HepG2 (cell line): ENCODE data around the gene CNNM2. TPM values are rescaled to one million over a fixed set of nuclear protein-coding genes. Genes with fewer than 3 reads are reported as not detected.

Experiments used
- HNRNPK ChIP-seq: fragments of 200-400 bp; formaldehyde crosslinking; IDR thresholded peaks from 2 replicates; pipeline ENCODE4 v1.6.1; 2018; ENCODE audit warnings: low read length, low read depth, moderate library complexity, mild to moderate bottlenecking; ENCODE audit not compliant: poor library complexity, severe bottlenecking
- HNRNPL ChIP-seq: fragments of 200-400 bp; formaldehyde crosslinking; IDR thresholded peaks from 2 replicates; pipeline ENCODE4 v1.6.1; 2017; ENCODE audit warnings: mild to moderate bottlenecking, low read depth, low read length
- NR2F2 ChIP-seq: IDR thresholded peaks from 2 replicates; pipeline ENCODE4 v1.6.1; 2012; ENCODE audit warnings: low read depth, inconsistent platforms, borderline replicate concordance
- NR2F6 ChIP-seq, 2 experiments: IDR thresholded peaks; 2 replicates each; pipeline ENCODE4 v1.6.1; 2016; ENCODE audit warnings: antibody characterized with exemption in 1 of 2, mild to moderate bottlenecking in 1 of 2
- ONECUT2 ChIP-seq: sonication (generic); formaldehyde crosslinking; IDR thresholded peaks from 2 replicates; pipeline ENCODE4 v1.4.0; 2020; ENCODE audit warnings: missing genetic modification reagents
- PHF21A ChIP-seq: sonication (generic); formaldehyde crosslinking; IDR thresholded peaks from 2 replicates; pipeline ENCODE4 v1.5.0; 2020; ENCODE audit warnings: mild to moderate bottlenecking, missing genetic modification reagents
- RFX5 ChIP-seq: IDR thresholded peaks from 2 replicates; pipeline ENCODE4 v1.6.1; 2011; ENCODE audit warnings: low read depth, low read length, improper control_type of control experiment
- SMARCC2 ChIP-seq: fragments of 450-650 bp; IDR thresholded peaks from 2 replicates; pipeline ENCODE4 v1.6.1; 2017; ENCODE audit warnings: antibody characterized with exemption, mild to moderate bottlenecking
- TBX3 ChIP-seq: fragments of 450-650 bp; IDR thresholded peaks from 2 replicates; pipeline ENCODE4 v1.6.1; 2017; ENCODE audit warnings: antibody characterized with exemption, mild to moderate bottlenecking, inconsistent platforms, borderline replicate concordance
- ZNF563 ChIP-seq: sonication (generic); formaldehyde crosslinking; IDR thresholded peaks from 2 replicates; pipeline ENCODE4 v1.8.0; 2022; ENCODE audit warnings: mild to moderate bottlenecking, moderate library complexity, missing genetic modification reagents
- ZNF619 ChIP-seq: sonication (generic); formaldehyde crosslinking; IDR thresholded peaks from 2 replicates; pipeline ENCODE4 v1.4.0; 2020; ENCODE audit warnings: mild to moderate bottlenecking, missing genetic modification reagents
- ZNF709 ChIP-seq: sonication (generic); formaldehyde crosslinking; IDR thresholded peaks from 2 replicates; pipeline ENCODE4 v1.5.0; 2020; ENCODE audit warnings: mild to moderate bottlenecking, missing genetic modification reagents
- ZNF746 ChIP-seq: sonication (generic); formaldehyde crosslinking; IDR thresholded peaks from 2 replicates; pipeline ENCODE4 v1.8.0; 2022; ENCODE audit warnings: mild to moderate bottlenecking, missing genetic modification reagents
- polyA plus RNA-seq, 8 experiments: library from polyadenylated mRNA; depleted of rRNA in 3 of 8; stranded (reverse) in 7 of 8; unstranded in 1 of 8; fragments of >200 nt; fragmentation: Illumina TruSeq in 4 of 8; extraction: Trizol in 4 of 8; gene quantifications; 2 replicates each; pipeline versions ENCODE4 v1.2.1 to v1.2.3, GENCODE V29; 2011 to 2016; ENCODE audit warnings: low read depth in 4 of 8, missing spikeins in 1 of 8, mixed read lengths in 1 of 8; ENCODE audit not compliant: insufficient read depth in 1 of 8
- total RNA-seq, 5 experiments: library from RNA; depleted of rRNA; stranded (reverse); fragments of >200 nt; fragmentation: Illumina TruSeq; extraction: Trizol; gene quantifications; 2 replicates each; pipeline ENCODE4 v1.2.3, GENCODE V29; 2016; ENCODE audit warnings: low read depth in 1 of 5
- TF ChIP-seq, protein P1 (sequence below): sonication (generic); formaldehyde crosslinking; IDR thresholded peaks from 2 replicates; pipeline ENCODE4 v1.4.0; 2020; ENCODE audit warnings: missing genetic modification reagents, mild to moderate bottlenecking, borderline replicate concordance
- TF ChIP-seq, protein P2 (sequence below): IDR thresholded peaks from 2 replicates; pipeline ENCODE4 v1.6.1; 2016; ENCODE audit warnings: low read depth, missing genetic modification reagents, missing compliant biosample characterization
- TF ChIP-seq, protein P3 (sequence below): sonication (generic); formaldehyde crosslinking; IDR thresholded peaks from 2 replicates; pipeline ENCODE4 v1.4.0; 2020; ENCODE audit warnings: missing genetic modification reagents, borderline replicate concordance
- TF ChIP-seq, protein P4 (sequence below): sonication (generic); formaldehyde crosslinking; conservative IDR thresholded peaks from 2 replicates; pipeline ENCODE4 v1.8.0; 2022; ENCODE audit warnings: low read depth, missing genetic modification reagents
- TF ChIP-seq, protein P5 (sequence below): sonication (generic); formaldehyde crosslinking; IDR thresholded peaks from 2 replicates; pipeline ENCODE4 v1.5.1; 2020; ENCODE audit warnings: mild to moderate bottlenecking, missing genetic modification reagents, borderline replicate concordance

The CNNM2 gene
- total and polyA plus RNA-seq, 2 of the 13 experiments (the other 11 are each of a cell fraction or from before 2014, with no cell fraction given) = 7.1 to 9.0 TPM

DNA sequence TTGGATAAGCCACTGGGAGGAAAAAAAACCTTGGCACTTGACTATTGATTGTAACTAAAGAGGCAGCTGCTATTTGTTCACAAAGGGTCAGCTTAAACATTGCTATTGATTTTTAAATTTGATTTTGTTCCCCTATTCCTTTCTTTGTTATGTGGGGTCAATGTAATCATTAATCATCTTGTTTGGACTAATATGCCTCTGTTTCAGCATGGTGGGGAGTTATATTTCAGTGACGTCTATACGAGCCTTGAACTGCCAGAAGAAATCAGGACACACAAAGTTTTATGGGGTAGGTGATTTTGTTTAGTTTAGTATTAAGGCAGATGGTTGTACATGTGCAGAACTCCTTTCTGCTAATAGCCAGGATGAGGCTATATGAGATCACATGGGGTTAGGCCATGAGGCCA, 41.3 kb upstream of the CNNM2 start (continued):
- TF ChIP-seq, protein P1, sequence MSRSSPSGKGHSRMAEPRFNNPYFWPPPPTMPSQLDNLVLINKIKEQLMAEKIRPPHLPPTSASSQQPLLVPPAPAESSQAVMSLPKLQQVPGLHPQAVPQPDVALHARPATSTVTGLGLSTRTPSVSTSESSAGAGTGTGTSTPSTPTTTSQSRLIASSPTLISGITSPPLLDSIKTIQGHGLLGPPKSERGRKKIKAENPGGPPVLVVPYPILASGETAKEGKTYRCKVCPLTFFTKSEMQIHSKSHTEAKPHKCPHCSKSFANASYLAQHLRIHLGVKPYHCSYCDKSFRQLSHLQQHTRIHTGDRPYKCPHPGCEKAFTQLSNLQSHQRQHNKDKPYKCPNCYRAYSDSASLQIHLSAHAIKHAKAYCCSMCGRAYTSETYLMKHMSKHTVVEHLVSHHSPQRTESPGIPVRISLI (CRISPR knock-in tag) = peak; percentile 69
- TF ChIP-seq HNRNPL (no peak), ONECUT2 (peak; percentile 91), ZNF709 (no peak), ZNF619 (CRISPR knock-in tag) (no peak), NR2F2 (peak; percentile 86), SMARCC2 (no peak), NR2F6 (IDR thresholded peaks at IDR 0.05) (peak; percentile 86), NR2F6 (CRISPR knock-in tag; IDR thresholded peaks at IDR 0.05) (no peak), RFX5 (no peak), TBX3 (0 out of 2 replicates have a peak, but pooled peaks have one; percentile 13), ZNF746 (CRISPR knock-in tag) (no peak), ZNF563 (CRISPR knock-in tag) (no peak), PHF21A (0 out of 2 replicates have a peak, but pooled peaks have one; percentile 30), HNRNPK (no peak)
- TF ChIP-seq, protein P2, sequence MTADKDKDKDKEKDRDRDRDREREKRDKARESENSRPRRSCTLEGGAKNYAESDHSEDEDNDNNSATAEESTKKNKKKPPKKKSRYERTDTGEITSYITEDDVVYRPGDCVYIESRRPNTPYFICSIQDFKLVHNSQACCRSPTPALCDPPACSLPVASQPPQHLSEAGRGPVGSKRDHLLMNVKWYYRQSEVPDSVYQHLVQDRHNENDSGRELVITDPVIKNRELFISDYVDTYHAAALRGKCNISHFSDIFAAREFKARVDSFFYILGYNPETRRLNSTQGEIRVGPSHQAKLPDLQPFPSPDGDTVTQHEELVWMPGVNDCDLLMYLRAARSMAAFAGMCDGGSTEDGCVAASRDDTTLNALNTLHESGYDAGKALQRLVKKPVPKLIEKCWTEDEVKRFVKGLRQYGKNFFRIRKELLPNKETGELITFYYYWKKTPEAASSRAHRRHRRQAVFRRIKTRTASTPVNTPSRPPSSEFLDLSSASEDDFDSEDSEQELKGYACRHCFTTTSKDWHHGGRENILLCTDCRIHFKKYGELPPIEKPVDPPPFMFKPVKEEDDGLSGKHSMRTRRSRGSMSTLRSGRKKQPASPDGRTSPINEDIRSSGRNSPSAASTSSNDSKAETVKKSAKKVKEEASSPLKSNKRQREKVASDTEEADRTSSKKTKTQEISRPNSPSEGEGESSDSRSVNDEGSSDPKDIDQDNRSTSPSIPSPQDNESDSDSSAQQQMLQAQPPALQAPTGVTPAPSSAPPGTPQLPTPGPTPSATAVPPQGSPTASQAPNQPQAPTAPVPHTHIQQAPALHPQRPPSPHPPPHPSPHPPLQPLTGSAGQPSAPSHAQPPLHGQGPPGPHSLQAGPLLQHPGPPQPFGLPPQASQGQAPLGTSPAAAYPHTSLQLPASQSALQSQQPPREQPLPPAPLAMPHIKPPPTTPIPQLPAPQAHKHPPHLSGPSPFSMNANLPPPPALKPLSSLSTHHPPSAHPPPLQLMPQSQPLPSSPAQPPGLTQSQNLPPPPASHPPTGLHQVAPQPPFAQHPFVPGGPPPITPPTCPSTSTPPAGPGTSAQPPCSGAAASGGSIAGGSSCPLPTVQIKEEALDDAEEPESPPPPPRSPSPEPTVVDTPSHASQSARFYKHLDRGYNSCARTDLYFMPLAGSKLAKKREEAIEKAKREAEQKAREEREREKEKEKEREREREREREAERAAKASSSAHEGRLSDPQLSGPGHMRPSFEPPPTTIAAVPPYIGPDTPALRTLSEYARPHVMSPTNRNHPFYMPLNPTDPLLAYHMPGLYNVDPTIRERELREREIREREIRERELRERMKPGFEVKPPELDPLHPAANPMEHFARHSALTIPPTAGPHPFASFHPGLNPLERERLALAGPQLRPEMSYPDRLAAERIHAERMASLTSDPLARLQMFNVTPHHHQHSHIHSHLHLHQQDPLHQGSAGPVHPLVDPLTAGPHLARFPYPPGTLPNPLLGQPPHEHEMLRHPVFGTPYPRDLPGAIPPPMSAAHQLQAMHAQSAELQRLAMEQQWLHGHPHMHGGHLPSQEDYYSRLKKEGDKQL (CRISPR knock-in tag) = no peak
- TF ChIP-seq, protein P3, sequence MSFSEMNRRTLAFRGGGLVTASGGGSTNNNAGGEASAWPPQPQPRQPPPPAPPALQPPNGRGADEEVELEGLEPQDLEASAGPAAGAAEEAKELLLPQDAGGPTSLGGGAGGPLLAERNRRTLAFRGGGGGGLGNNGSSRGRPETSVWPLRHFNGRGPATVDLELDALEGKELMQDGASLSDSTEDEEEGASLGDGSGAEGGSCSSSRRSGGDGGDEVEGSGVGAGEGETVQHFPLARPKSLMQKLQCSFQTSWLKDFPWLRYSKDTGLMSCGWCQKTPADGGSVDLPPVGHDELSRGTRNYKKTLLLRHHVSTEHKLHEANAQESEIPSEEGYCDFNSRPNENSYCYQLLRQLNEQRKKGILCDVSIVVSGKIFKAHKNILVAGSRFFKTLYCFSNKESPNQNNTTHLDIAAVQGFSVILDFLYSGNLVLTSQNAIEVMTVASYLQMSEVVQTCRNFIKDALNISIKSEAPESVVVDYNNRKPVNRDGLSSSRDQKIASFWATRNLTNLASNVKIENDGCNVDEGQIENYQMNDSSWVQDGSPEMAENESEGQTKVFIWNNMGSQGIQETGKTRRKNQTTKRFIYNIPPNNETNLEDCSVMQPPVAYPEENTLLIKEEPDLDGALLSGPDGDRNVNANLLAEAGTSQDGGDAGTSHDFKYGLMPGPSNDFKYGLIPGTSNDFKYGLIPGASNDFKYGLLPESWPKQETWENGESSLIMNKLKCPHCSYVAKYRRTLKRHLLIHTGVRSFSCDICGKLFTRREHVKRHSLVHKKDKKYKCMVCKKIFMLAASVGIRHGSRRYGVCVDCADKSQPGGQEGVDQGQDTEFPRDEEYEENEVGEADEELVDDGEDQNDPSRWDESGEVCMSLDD (CRISPR knock-in tag) = no peak
- TF ChIP-seq, protein P4, sequence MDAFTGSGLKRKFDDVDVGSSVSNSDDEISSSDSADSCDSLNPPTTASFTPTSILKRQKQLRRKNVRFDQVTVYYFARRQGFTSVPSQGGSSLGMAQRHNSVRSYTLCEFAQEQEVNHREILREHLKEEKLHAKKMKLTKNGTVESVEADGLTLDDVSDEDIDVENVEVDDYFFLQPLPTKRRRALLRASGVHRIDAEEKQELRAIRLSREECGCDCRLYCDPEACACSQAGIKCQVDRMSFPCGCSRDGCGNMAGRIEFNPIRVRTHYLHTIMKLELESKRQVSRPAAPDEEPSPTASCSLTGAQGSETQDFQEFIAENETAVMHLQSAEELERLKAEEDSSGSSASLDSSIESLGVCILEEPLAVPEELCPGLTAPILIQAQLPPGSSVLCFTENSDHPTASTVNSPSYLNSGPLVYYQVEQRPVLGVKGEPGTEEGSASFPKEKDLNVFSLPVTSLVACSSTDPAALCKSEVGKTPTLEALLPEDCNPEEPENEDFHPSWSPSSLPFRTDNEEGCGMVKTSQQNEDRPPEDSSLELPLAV = no peak
- TF ChIP-seq, protein P5, sequence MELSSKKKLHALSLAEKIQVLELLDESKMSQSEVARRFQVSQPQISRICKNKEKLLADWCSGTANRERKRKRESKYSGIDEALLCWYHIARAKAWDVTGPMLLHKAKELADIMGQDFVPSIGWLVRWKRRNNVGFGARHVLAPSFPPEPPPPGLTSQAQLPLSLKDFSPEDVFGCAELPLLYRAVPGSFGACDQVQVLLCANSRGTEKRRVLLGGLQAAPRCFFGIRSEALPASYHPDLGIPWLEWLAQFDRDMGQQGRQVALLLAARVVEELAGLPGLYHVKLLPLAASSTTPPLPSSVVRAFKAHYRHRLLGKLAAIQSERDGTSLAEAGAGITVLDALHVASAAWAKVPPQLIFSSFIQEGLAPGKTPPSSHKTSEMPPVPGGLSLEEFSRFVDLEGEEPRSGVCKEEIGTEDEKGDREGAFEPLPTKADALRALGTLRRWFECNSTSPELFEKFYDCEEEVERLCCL (CRISPR knock-in tag) = no peak
